GM19025 (cell line): ENCODE measurements around the gene CCDC12.

Source experiments
- ATAC-seq: cut with Tn5 transposase; IDR thresholded peaks from one replicate; pipeline ENCODE4 v1.9.1; 2021; ENCODE audit warnings: mild to moderate bottlenecking, low read depth, moderate library complexity; ENCODE audit not compliant: unreplicated experiment

The CCDC12 gene

GRCh38 chr3:46960081-46960701 lies 16.4 kb downstream of the CCDC12 start:
- ATAC-seq = no peak

GRCh38 chr3:46959161-46959511 lies 17.4 kb downstream of the CCDC12 start:
- no peak for ATAC-seq

- ATAC-seq = no peak
Measured at GRCh38 chr3:46958467-46959160, 17.9 kb downstream of the CCDC12 start.

- no peak for ATAC-seq
Measured at GRCh38 chr3:46957092-46957820, 19.3 kb downstream of the CCDC12 start.

- no peak for ATAC-seq
Measured at GRCh38 chr3:46955801-46956259, 20.7 kb downstream of the CCDC12 start.

- no peak for ATAC-seq
Measured at GRCh38 chr3:46955157-46955556, 21.4 kb downstream of the CCDC12 start.

- ATAC-seq = no peak
Measured at GRCh38 chr3:46954178-46954577, 22.4 kb downstream of the CCDC12 start.

- ATAC-seq = no peak
Measured at GRCh38 chr3:46953234-46954010, 23.1 kb downstream of the CCDC12 start.

GRCh38 chr3:46952813-46953212 lies 23.7 kb downstream of the CCDC12 start:
- ATAC-seq = no peak

- no peak for ATAC-seq
Measured at GRCh38 chr3:46950650-46951241, 25.8 kb downstream of the CCDC12 start.

GRCh38 chr3:46950177-46950576 lies 26.4 kb downstream of the CCDC12 start:
- ATAC-seq = no peak

- peak; percentile 70 for ATAC-seq
Measured at GRCh38 chr3:46948830-46949671, 27.5 kb downstream of the CCDC12 start.

- no peak for ATAC-seq
Measured at GRCh38 chr3:46947981-46948791, 28.4 kb downstream of the CCDC12 start.

- no peak for ATAC-seq
Measured at GRCh38 chr3:46947546-46947901, 29.0 kb downstream of the CCDC12 start.

GRCh38 chr3:46946856-46947545 lies 29.5 kb downstream of the CCDC12 start:
- no peak for ATAC-seq

GRCh38 chr3:46946416-46946815 lies 30.1 kb downstream of the CCDC12 start:
- ATAC-seq = no peak

- ATAC-seq = no peak
Measured at GRCh38 chr3:46944191-46944590, 32.4 kb downstream of the CCDC12 start.
